ENCODE data around the gene SLC25A53.

GRCh38 chrX:104168127-104168526 lies 11.3 kb upstream of the SLC25A53 start:
- TF ChIP-seq CTCF (optimal IDR thresholded peaks at IDR 0.05 in 1 of 3, IDR thresholded peaks at IDR 0.05 in 1 of 3, conservative IDR thresholded peaks at IDR 0.05 in 1 of 3; ENCODE audit: extremely low read depth in 1 of 3, insufficient read depth in 2 of 3, low read length in 3 of 3) (no peak), EZH2 (IDR thresholded peaks at IDR 0.05; ENCODE audit: low read length) (no peak)

Data from keratinocyte (primary cell).